Caco-2 (cell line): ENCODE data around the gene TMEM208. TPM values are rescaled to one million over a fixed set of nuclear protein-coding genes. Genes with fewer than 3 reads are reported as not detected.

ENCODE experiments used
- BruUV-seq: library from RNA; stranded (reverse); fragments of 400-500 nt; replicated peaks from 2 replicates; lab custom pipeline; 2021; lab: Mats Ljungman, UMichigan
- CTCF ChIA-PET: fragments of 300-600 bp; sonication (Branson Sonifier 250); formaldehyde crosslinking; loops from one replicate; lab custom pipeline; 2022; ENCODE audit warnings: antibody characterized with exemption; lab: Charles Lee
- POLR2A ChIA-PET: fragments of 300-600 bp; sonication (Branson Sonifier 250); formaldehyde crosslinking; loops from one replicate; lab custom pipeline; 2022; ENCODE audit warnings: antibody characterized with exemption; lab: Charles Lee
- DNase-seq, 2 experiments: peaks; one replicate each; pipeline versions ENCODE4 v3.0.0 to v3.0.0-alpha.2; 2020 to 2022
- H3K27me3 ChIP-seq: replicated peaks from 2 replicates; pipeline ENCODE4 v1.6.0; 2011; ENCODE audit warnings: low read length; ENCODE audit not compliant: control insufficient read depth, insufficient read depth
- H3K36me3 ChIP-seq: 2 replicates; pipeline ENCODE4 v1.5.1; 2011; ENCODE audit warnings: low read length; ENCODE audit not compliant: control insufficient read depth, insufficient read depth
- H3K4me1 ChIP-seq: fragments of 250-450 bp; sonication (Bioruptor Pico); 2 replicates; pipeline ENCODE4 v1.5.1; 2020; ENCODE audit warnings: mild to moderate bottlenecking
- H3K4me3 ChIP-seq: 2 replicates; pipeline ENCODE4 v1.5.1; 2011; ENCODE audit warnings: low read depth, mild to moderate bottlenecking, control low read depth, low read length
- H3K9me3 ChIP-seq: fragments of 250-450 bp; sonication (Bioruptor Pico); 2 replicates; pipeline ENCODE4 v1.5.1; 2020; ENCODE audit warnings: mild to moderate bottlenecking, moderate library complexity
- H3K27ac Mint-ChIP-seq: one replicate; pipeline ENCODE4 v1.8.0; 2022; ENCODE audit warnings: mixed read lengths; ENCODE audit not compliant: unreplicated experiment
- H3K27me3 Mint-ChIP-seq: one replicate; pipeline ENCODE4 v1.8.0; 2022; ENCODE audit warnings: mixed read lengths; ENCODE audit not compliant: insufficient read depth, unreplicated experiment
- H3K36me3 Mint-ChIP-seq: one replicate; pipeline ENCODE4 v1.8.0; 2022; ENCODE audit warnings: mild to moderate bottlenecking, mixed read lengths; ENCODE audit not compliant: insufficient read depth, unreplicated experiment
- H3K4me1 Mint-ChIP-seq: one replicate; pipeline ENCODE4 v1.8.0; 2022; ENCODE audit warnings: low read depth, mixed read lengths; ENCODE audit not compliant: unreplicated experiment
- H3K4me3 Mint-ChIP-seq: one replicate; pipeline ENCODE4 v1.8.0; 2022; ENCODE audit warnings: mild to moderate bottlenecking, moderate library complexity, mixed read lengths; ENCODE audit not compliant: unreplicated experiment
- H3K9me3 Mint-ChIP-seq: one replicate; pipeline ENCODE4 v1.8.0; 2022; ENCODE audit warnings: mixed read lengths; ENCODE audit not compliant: unreplicated experiment
- CTCF ChIP-seq, 2 experiments: fragments of 200-600 bp in 1 of 2; IDR thresholded peaks; 1 replicate in 1 of 2; 2 replicates in 1 of 2; pipeline versions ENCODE4 v1.5.1 to v1.8.0; 2011 to 2022; ENCODE audit warnings: antibody characterized with exemption in 1 of 2, control low read depth in 1 of 2, inconsistent platforms in 1 of 2, low read depth in 1 of 2, low read length in 1 of 2, mild to moderate bottlenecking in 1 of 2, moderate library complexity in 1 of 2; ENCODE audit not compliant: insufficient read depth in 1 of 2, severe bottlenecking in 1 of 2, unreplicated experiment in 1 of 2
- intact Hi-C: fragments of 100-400 bp; cut with micrococcal nuclease; formaldehyde crosslinking; loops from one replicate; pipeline ENCODE4 v1.10.0; 2022; ENCODE audit not compliant: unreplicated experiment
- total RNA-seq: library from RNA; stranded (reverse); gene quantifications from 2 replicates; pipeline ENCODE4 v1.2.3, GENCODE V29; 2022

TMEM208 gene
- total RNA-seq, 1 experiment from 2014 or later = 69.7 TPM

DNA sequence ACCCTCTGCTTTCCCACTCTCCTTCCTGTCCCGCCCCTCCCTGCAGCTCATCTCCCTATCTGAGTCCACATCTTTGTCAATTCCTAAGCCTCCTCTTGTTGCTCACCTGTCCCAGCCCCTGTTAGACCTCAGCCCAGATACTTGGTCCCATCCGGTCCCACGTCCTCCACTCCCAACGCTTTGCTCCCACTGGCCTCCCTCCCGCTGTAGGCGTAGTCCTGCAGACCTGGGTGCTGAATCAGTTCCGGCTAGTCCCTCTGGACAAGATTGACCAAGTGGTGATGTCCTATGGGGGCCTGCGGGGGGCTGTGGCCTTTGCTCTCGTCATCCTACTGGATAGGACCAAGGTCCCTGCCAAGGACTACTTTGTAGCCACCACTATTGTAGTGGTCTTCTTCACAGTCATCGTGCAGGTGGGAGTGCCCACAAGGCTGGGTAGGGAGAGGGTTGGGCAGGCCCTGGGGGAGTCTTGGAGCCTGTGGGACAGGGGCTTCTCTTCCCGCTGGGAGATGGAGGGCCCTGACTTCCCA is 29.8 kb downstream of the TMEM208 start:
- no peaks in the 10 kb centered on the region for H3K9me3 ChIP-seq
- H3K4me1 Mint-ChIP-seq = no peaks in the 10 kb centered on the region
- TF ChIP-seq CTCF (IDR thresholded peaks at IDR 0.05; ENCODE audit: insufficient read depth in 1 of 2, low read depth in 1 of 2, low read length in 1 of 2, severe bottlenecking in 1 of 2, unreplicated experiment in 1 of 2) = no peak
- H3K9me3 Mint-ChIP-seq = no peaks in the 10 kb centered on the region
- no peak overlapping the region for H3K4me3 ChIP-seq
- no peak for DNase-seq
- no peak overlapping the region for H3K27ac Mint-ChIP-seq
- no peaks in the 10 kb centered on the region for H3K27me3 Mint-ChIP-seq
- intact Hi-C loops = no loop called here
- CTCF ChIA-PET = no interaction called here
- no peak overlapping the region for H3K4me3 Mint-ChIP-seq
- no peaks in the 10 kb centered on the region for H3K27me3 ChIP-seq
- no TSS peak for BruUV-seq
- POLR2A ChIA-PET = no interaction called here
- H3K4me1 ChIP-seq = no peaks in the 10 kb centered on the region; the same call in 1 of the 2 replicates
- H3K36me3 Mint-ChIP-seq = no peaks in the 10 kb centered on the region
- no peaks in the 10 kb centered on the region for H3K36me3 ChIP-seq

DNA sequence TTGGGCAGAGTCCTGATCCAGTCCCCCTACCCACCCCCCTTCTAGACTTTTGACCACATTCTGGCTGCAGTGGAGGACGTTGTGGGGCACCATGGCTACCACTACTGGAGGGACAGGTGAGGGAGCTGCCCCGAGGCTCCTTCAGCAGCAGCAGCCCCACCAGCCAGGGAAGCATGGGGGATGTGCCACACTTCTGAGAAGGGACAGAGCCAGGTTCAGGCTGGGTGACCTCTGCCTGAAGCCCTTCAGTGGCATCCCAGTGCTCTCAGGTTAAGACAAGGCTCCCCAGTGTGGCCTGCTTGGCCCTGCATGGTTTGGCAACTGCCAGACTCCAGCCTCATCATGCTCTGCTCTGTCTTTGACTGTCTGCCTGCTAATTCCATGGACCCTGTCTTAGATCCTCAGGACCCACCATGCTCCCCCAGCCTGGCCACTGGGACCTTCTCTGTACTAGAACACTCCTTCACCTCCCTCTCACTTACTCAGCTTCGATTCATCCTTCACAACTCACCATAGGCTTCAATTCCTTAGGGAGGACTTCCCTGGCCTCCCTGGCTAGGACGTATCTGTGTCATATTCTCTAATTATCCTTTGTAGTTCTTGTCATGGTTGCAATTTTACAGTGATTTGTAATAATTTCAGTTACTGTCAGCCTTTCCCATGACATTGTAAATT is 30.7 kb downstream of the TMEM208 start:
- no TSS peak for BruUV-seq
- H3K36me3 ChIP-seq = no peaks in the 10 kb centered on the region
- no peaks in the 10 kb centered on the region; the same call in 1 of the 2 replicates for H3K4me1 ChIP-seq
- no peak overlapping the region for H3K4me3 Mint-ChIP-seq
- no peak for TF ChIP-seq CTCF (IDR thresholded peaks at IDR 0.05; ENCODE audit: insufficient read depth in 1 of 2, low read depth in 1 of 2, low read length in 1 of 2, severe bottlenecking in 1 of 2, unreplicated experiment in 1 of 2)
- H3K27me3 ChIP-seq = no peaks in the 10 kb centered on the region
- H3K4me3 ChIP-seq = no peak overlapping the region
- no peaks in the 10 kb centered on the region for H3K4me1 Mint-ChIP-seq
- no peaks in the 10 kb centered on the region for H3K9me3 ChIP-seq
- POLR2A ChIA-PET = no interaction called here
- DNase-seq = no peak
- no peaks in the 10 kb centered on the region for H3K27me3 Mint-ChIP-seq
- no peak overlapping the region for H3K27ac Mint-ChIP-seq
- H3K9me3 Mint-ChIP-seq = no peaks in the 10 kb centered on the region
- CTCF ChIA-PET = interaction anchor here (0.6 kb wide), 1 partner anchor 349 kb away, joined by 5 read pairs; no protein-coding TSS in a partner anchor
- H3K36me3 Mint-ChIP-seq = no peaks in the 10 kb centered on the region
- intact Hi-C loops = no loop called here

GRCh38 chr16:67258161-67258835 is 31.4 kb downstream of the TMEM208 start:
- H3K36me3 Mint-ChIP-seq = no peaks in the 10 kb centered on the region
- no peak for TF ChIP-seq CTCF (IDR thresholded peaks at IDR 0.05; ENCODE audit: insufficient read depth in 1 of 2, low read depth in 1 of 2, low read length in 1 of 2, severe bottlenecking in 1 of 2, unreplicated experiment in 1 of 2)
- POLR2A ChIA-PET = no interaction called here
- no peaks in the 10 kb centered on the region; the same call in 1 of the 2 replicates for H3K4me1 ChIP-seq
- H3K27me3 Mint-ChIP-seq = no peaks in the 10 kb centered on the region
- BruUV-seq = no TSS peak
- H3K4me1 Mint-ChIP-seq = no peaks in the 10 kb centered on the region
- no peak for DNase-seq
- no peaks in the 10 kb centered on the region for H3K9me3 Mint-ChIP-seq
- H3K4me3 ChIP-seq = no peak overlapping the region
- no peak overlapping the region for H3K4me3 Mint-ChIP-seq
- intact Hi-C loops = no loop called here
- CTCF ChIA-PET = interaction anchor here (1.1 kb wide), 1 partner anchor 207 kb away, joined by 4 read pairs; no protein-coding TSS in a partner anchor
- no peaks in the 10 kb centered on the region for H3K27me3 ChIP-seq
- H3K9me3 ChIP-seq = no peaks in the 10 kb centered on the region
- no peak overlapping the region for H3K27ac Mint-ChIP-seq
- H3K36me3 ChIP-seq = no peaks in the 10 kb centered on the region
